Middle frontal gyrus (tissue), 1 donor: ENCODE data around the gene IKZF4.

Experiments used
- DNase-seq: peaks from one replicate; pipeline ENCODE4 v3.0.0-alpha.2; 2015; ENCODE audit warnings: low spot score; ENCODE audit errors: extremely low spot score

IKZF4 gene

GRCh38 chr12:56081393-56082347 is 60.8 kb downstream of the IKZF4 start:
- DNase-seq = no peak

GRCh38 chr12:56082382-56082781 is 61.5 kb downstream of the IKZF4 start:
- DNase-seq = no peak

DNA sequence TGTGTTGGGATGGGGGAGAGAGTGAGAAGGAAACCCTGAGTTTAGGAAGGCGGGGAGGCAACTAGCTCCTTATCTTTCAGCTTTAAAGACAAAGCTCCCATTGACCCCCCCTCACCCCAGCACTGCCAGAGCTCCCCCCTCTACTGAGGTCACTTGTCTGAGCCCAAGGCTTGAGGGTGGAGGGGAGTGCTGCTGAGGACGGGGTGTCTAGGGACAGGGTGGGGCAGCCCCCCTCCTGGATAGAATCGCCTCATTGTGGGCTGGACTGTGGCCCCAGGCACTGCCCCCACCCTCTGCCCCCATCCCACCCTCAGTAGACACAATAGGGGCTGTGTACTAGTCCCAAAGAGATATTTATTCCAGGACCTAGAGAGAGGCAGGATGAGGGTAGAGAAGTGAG is 62.1 kb downstream of the IKZF4 start:
- peak; percentile 24 for DNase-seq

GRCh38 chr12:56084958-56085543 is 64.2 kb downstream of the IKZF4 start:
- DNase-seq = no peak

DNA sequence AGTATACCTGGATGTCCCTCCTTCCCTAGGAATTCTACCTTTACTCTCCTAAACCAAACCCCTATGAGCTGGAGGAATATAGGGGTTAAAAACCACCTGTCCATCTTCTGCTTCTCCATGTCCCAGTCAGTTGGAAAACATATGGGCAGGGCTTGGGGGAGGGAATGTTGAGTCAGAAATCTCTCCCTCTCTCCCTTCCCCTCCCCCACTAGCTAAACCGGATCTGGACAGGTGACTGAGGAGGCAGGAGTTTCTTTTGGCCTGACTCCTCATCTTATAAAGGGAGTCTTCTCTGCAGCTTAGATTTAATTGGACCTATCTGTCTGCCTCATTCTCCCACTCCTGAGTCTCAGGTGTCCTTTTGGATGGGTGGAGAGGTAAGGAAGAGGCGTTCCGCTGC is 65.3 kb downstream of the IKZF4 start:
- DNase-seq = no peak

- no peak for DNase-seq
Measured at GRCh38 chr12:56086608-56087007, 65.8 kb downstream of the IKZF4 start.

DNA sequence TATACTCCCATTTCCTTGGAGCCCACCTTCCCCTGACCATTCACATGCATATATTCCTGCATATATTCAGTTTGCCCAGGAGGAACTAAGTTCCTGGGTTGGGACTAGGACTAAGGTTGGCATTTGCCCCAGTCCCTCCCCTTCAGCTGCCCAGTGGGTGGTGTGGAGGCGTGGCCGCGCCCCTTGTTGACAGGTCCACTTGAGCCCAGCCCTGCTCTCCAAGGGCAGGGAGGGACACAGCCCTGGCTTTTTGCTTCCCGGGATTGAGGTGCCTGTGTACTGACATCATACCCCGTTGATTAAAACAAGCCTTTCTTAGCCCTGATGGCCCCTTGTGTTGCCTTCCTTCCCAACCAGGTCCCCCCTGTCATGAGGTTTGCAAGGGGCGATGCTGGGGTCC is 66.4 kb downstream of the IKZF4 start:
- no peak for DNase-seq
